ENCODE results near the gene LSP1. TPM values are rescaled to one million over a fixed set of nuclear protein-coding genes. Genes with fewer than 3 reads are reported as not detected.

LSP1 gene
- total and polyA plus RNA-seq, 2 of the 13 experiments (the other 11 are each of a cell fraction or from before 2014, with no cell fraction given), result 0.59 to 1.00 TPM

DNA sequence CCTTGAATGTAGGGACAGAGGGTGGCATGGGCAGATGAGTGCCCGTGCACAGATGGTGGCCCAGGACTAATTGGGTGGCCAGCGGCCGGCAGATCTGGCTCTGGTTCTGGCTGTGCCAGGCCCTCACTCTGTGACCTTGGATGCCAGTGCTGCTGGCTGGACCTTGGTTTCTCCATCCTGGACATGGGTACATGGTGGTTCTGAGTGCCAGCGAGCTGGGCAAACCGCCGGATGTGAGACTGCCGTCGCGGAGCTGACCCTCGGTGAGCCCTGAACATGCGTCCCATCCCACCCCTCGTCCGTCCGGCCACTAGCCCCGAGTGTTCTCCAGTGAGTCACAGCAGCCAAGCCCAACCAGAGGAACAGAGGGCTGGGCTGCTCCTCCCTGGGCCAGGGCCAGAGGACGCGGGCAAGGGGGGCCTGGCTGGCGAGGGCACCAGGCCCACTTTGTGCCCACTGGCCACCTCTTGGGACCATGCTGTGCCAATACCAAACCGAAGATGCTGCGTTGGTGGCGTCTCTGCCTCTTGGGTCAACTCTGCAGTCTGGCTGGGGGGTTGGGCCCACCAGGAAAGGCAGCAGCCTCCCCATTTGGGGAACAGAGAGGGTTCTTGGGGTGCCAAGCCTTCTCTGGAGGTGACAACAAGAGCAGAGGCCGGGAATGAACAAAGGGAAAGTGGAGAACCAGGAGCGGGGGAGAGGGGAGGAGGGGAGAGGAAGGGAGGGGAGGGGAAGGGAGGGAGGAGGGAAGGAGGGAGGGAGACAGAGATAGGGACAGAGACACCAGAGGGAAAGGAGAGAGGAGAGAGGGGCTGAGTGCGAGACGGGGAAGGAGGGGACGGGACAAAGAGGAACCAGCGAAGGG, 10.7 kb downstream of the LSP1 start:
- ChIA-PET CTCF (ENCODE audit: low intra/inter-chr PET ratio, low total read pairs) (no interaction called here), POLR2A (no interaction called here)
- H3K36me3 ChIP-seq (replicated peaks in 1 of 2; ENCODE audit: control insufficient read depth in 1 of 2, insufficient read depth in 2 of 2, low read length in 2 of 2), result no peaks in the 10 kb centered on the region
- H3K4me2 ChIP-seq (ENCODE audit: low read depth, low read length), result no peak overlapping the region
- no peaks in the 10 kb centered on the region for H3K9me3 ChIP-seq (ENCODE audit: low read length)
- no peak overlapping the region for H2AFZ ChIP-seq (ENCODE audit: low read length)
- intact Hi-C loops (cut with micrococcal nuclease; ENCODE audit: unreplicated experiment) (no loop called here), in situ Hi-C loops (cut with HindIII; ENCODE audit: extremely low pct_ligation_motif_present, low pct_unique_long_range_greater_than_20kb) (no loop called here)
- no peaks in the 10 kb centered on the region for H3K4me1 ChIP-seq (ENCODE audit: insufficient read depth, low read length)
- 42% methylated on average over 8 of the region's 27 CpGs for WGBS (ENCODE audit: low lambda C conversion rate)
- ATAC-seq (peak; percentile 60), FAIRE-seq (no peak), DNase-seq (ENCODE audit: low spot score) (peak; percentile 29)
- H4K20me1 ChIP-seq (ENCODE audit: insufficient read depth, low read length), result no peaks in the 10 kb centered on the region
- no peak overlapping the region for H3K9ac ChIP-seq (ENCODE audit: insufficient read depth, low read depth, low read length)
- H3K4me3 ChIP-seq (replicated peaks in 1 of 3; ENCODE audit: insufficient read depth in 1 of 3, low read depth in 2 of 3, low read length in 3 of 3), result no peak overlapping the region
- peaks cover 18 to 55% of the 10 kb centered on the region in 2 experiments for H3K27me3 ChIP-seq (ENCODE audit: control insufficient read depth in 1 of 2, insufficient read depth in 2 of 2, low read length in 2 of 2)
- BruUV-seq (replicated peaks), result no TSS peak
- no peaks in the 10 kb centered on the region for H3K79me2 ChIP-seq (ENCODE audit: insufficient read depth, low read length)
- H3K27ac ChIP-seq (ENCODE audit: extremely low read length, insufficient read depth, low read length), result no peak overlapping the region
- no peak for TF ChIP-seq NRL (CRISPR knock-in tag; IDR thresholded peaks at IDR 0.05; ENCODE audit: borderline replicate concordance)
- no peak for TF ChIP-seq U2AF2 (IDR thresholded peaks at IDR 0.05; ENCODE audit: low read depth, low read length)
- TF ChIP-seq ZNF3 (CRISPR knock-in tag; IDR thresholded peaks at IDR 0.05), result no peak
- 0 out of 2 replicates have a peak, but pooled peaks have one; percentile 45 for TF ChIP-seq HDAC1 (CRISPR knock-in tag; IDR thresholded peaks at IDR 0.05)
- TF ChIP-seq, protein P1, sequence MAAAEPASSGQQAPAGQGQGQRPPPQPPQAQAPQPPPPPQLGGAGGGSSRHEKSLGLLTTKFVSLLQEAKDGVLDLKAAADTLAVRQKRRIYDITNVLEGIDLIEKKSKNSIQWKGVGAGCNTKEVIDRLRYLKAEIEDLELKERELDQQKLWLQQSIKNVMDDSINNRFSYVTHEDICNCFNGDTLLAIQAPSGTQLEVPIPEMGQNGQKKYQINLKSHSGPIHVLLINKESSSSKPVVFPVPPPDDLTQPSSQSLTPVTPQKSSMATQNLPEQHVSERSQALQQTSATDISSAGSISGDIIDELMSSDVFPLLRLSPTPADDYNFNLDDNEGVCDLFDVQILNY (CRISPR knock-in tag; conservative IDR thresholded peaks at IDR 0.05), result no peak
- TF ChIP-seq FOSL2 (CRISPR knock-in tag; IDR thresholded peaks at IDR 0.05), result peak; percentile 75
- TF ChIP-seq, protein P2, sequence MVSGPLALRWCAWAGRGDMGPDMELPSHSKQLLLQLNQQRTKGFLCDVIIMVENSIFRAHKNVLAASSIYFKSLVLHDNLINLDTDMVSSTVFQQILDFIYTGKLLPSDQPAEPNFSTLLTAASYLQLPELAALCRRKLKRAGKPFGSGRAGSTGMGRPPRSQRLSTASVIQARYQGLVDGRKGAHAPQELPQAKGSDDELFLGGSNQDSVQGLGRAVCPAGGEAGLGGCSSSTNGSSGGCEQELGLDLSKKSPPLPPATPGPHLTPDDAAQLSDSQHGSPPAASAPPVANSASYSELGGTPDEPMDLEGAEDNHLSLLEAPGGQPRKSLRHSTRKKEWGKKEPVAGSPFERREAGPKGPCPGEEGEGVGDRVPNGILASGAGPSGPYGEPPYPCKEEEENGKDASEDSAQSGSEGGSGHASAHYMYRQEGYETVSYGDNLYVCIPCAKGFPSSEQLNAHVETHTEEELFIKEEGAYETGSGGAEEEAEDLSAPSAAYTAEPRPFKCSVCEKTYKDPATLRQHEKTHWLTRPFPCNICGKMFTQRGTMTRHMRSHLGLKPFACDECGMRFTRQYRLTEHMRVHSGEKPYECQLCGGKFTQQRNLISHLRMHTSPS (CRISPR knock-in tag; IDR thresholded peaks at IDR 0.05; ENCODE audit: low read depth), result peak; percentile 95
- TF ChIP-seq NFATC3 (CRISPR knock-in tag; IDR thresholded peaks at IDR 0.05), result no peak
- TF ChIP-seq, protein P3, sequence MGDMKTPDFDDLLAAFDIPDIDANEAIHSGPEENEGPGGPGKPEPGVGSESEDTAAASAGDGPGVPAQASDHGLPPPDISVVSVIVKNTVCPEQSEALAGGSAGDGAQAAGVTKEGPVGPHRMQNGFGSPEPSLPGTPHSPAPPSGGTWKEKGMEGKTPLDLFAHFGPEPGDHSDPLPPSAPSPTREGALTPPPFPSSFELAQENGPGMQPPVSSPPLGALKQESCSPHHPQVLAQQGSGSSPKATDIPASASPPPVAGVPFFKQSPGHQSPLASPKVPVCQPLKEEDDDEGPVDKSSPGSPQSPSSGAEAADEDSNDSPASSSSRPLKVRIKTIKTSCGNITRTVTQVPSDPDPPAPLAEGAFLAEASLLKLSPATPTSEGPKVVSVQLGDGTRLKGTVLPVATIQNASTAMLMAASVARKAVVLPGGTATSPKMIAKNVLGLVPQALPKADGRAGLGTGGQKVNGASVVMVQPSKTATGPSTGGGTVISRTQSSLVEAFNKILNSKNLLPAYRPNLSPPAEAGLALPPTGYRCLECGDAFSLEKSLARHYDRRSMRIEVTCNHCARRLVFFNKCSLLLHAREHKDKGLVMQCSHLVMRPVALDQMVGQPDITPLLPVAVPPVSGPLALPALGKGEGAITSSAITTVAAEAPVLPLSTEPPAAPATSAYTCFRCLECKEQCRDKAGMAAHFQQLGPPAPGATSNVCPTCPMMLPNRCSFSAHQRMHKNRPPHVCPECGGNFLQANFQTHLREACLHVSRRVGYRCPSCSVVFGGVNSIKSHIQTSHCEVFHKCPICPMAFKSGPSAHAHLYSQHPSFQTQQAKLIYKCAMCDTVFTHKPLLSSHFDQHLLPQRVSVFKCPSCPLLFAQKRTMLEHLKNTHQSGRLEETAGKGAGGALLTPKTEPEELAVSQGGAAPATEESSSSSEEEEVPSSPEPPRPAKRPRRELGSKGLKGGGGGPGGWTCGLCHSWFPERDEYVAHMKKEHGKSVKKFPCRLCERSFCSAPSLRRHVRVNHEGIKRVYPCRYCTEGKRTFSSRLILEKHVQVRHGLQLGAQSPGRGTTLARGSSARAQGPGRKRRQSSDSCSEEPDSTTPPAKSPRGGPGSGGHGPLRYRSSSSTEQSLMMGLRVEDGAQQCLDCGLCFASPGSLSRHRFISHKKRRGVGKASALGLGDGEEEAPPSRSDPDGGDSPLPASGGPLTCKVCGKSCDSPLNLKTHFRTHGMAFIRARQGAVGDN (CRISPR knock-in tag; IDR thresholded peaks at IDR 0.05), result peak; percentile 59
- no peak for TF ChIP-seq ZNF605 (CRISPR knock-in tag; IDR thresholded peaks at IDR 0.05)
- TF ChIP-seq SIX1 (CRISPR knock-in tag; IDR thresholded peaks at IDR 0.05; ENCODE audit: borderline replicate concordance), result no peak
- TF ChIP-seq DPF2 (CRISPR knock-in tag; IDR thresholded peaks at IDR 0.05; ENCODE audit: borderline replicate concordance, low read depth), result peak; percentile 78
- TF ChIP-seq ZNF629 (CRISPR knock-in tag; conservative IDR thresholded peaks at IDR 0.05), result peak; percentile 69
- no peak for TF ChIP-seq RCOR2 (CRISPR knock-in tag; IDR thresholded peaks at IDR 0.05)
- TF ChIP-seq ZFP1 (CRISPR knock-in tag; IDR thresholded peaks at IDR 0.05), result no peak
- TF ChIP-seq ZNF232 (CRISPR knock-in tag; IDR thresholded peaks at IDR 0.05; ENCODE audit: borderline replicate concordance), result no peak
- no peak for TF ChIP-seq ZBTB20 (CRISPR knock-in tag; IDR thresholded peaks at IDR 0.05; ENCODE audit: borderline replicate concordance, low read depth)
- TF ChIP-seq THYN1 (CRISPR knock-in tag; IDR thresholded peaks at IDR 0.05; ENCODE audit: borderline replicate concordance, low read depth), result no peak
- TF ChIP-seq SMARCE1 (IDR thresholded peaks at IDR 0.05; ENCODE audit: borderline replicate concordance), result peak; percentile 83; the same call in 1 of the 2 replicates

Data from HepG2 (cell line).